SJSA1 (cell line): ENCODE results near the gene ETV6. TPM values are rescaled to one million over a fixed set of nuclear protein-coding genes. Genes with fewer than 3 reads are reported as not detected.
A peak's percentile ranks its signal among the peaks of the same experiment; 100 is the strongest.

Experiments used
- DNase-seq, 2 experiments: peaks; one replicate each; pipeline ENCODE4 v3.0.0-alpha.2; 2015 to 2020; ENCODE audit warnings: low spot score in 2 of 2, low read depth in 1 of 2
- H3K27ac ChIP-seq: fragments of 250-450 bp; sonication (Bioruptor Pico); 2 replicates; pipeline ENCODE4 v1.5.1; 2020; ENCODE audit warnings: mild to moderate bottlenecking, moderate library complexity
- H3K27me3 ChIP-seq: fragments of 250-450 bp; sonication (Bioruptor Pico); replicated peaks from 2 replicates; pipeline ENCODE4 v1.5.1; 2020; ENCODE audit warnings: mild to moderate bottlenecking, moderate library complexity
- H3K36me3 ChIP-seq: fragments of 250-450 bp; sonication (Bioruptor Pico); 2 replicates; pipeline ENCODE4 v1.5.1; 2020; ENCODE audit warnings: mild to moderate bottlenecking
- H3K4me1 ChIP-seq: fragments of 250-450 bp; sonication (Bioruptor Pico); replicated peaks from 2 replicates; pipeline ENCODE4 v1.6.1; 2021; ENCODE audit warnings: mild to moderate bottlenecking
- H3K4me3 ChIP-seq: fragments of 250-450 bp; sonication (Bioruptor Pico); 2 replicates; pipeline ENCODE4 v1.5.1; 2020; ENCODE audit warnings: mild to moderate bottlenecking
- H3K9me3 ChIP-seq: fragments of 250-450 bp; sonication (Bioruptor Pico); replicated peaks from 2 replicates; pipeline ENCODE4 v1.5.1; 2020; ENCODE audit warnings: mild to moderate bottlenecking
- total RNA-seq: library from RNA; depleted of rRNA; stranded (reverse); fragments of >200 nt; shearing (Covaris generic); gene quantifications from 2 replicates; pipeline ENCODE4 v1.2.3, GENCODE V29; 2014

ETV6 gene
- total RNA-seq, 1 experiment from 2014 or later, result 8.0 TPM

DNA sequence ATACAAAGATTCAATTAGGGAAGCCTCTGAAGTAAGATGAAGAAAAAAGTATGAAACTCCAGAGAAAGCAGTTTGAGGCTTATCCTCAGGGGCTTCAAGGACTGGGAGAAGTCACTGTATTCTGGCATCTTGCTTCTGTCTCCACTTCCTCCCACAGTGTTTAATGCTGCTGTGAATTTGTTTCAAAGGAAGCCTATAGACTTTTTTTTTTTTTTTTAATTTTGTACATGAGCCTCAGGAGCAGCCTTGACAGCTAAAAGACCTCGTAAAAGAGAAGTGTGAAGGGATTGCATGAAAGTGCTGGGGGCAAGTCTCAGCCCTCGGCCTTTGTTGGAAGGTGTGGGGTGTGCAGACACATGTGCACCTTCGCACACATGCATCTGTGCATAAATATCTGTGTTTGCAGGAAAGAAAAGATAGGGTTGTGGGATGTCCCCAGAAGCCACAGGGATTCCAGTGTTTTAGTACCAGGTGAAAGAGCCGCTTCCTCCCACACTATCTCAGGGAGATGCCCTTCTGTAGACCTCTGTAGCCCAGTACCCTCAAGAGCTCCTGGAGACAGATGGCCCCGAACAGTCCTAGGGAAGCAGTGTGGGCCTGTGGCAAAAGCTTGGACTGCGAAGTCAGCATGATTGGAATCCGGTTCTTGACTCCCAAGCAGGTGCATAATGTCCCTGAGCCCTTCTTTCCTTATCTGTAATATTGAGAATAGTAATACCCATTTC is 227.8 kb downstream of the ETV6 start:
- Histone ChIP-seq H3K4me1 (peaks cover 43% of the 10 kb centered on the region), H3K36me3 (peaks cover 12% of the 10 kb centered on the region; the same call in 1 of the 2 replicates), H3K9me3 (no peaks in the 10 kb centered on the region), H3K4me3 (no peak overlapping the region), H3K27ac (no peak overlapping the region), H3K27me3 (no peaks in the 10 kb centered on the region)
- DNase-seq, result no peak

DNA sequence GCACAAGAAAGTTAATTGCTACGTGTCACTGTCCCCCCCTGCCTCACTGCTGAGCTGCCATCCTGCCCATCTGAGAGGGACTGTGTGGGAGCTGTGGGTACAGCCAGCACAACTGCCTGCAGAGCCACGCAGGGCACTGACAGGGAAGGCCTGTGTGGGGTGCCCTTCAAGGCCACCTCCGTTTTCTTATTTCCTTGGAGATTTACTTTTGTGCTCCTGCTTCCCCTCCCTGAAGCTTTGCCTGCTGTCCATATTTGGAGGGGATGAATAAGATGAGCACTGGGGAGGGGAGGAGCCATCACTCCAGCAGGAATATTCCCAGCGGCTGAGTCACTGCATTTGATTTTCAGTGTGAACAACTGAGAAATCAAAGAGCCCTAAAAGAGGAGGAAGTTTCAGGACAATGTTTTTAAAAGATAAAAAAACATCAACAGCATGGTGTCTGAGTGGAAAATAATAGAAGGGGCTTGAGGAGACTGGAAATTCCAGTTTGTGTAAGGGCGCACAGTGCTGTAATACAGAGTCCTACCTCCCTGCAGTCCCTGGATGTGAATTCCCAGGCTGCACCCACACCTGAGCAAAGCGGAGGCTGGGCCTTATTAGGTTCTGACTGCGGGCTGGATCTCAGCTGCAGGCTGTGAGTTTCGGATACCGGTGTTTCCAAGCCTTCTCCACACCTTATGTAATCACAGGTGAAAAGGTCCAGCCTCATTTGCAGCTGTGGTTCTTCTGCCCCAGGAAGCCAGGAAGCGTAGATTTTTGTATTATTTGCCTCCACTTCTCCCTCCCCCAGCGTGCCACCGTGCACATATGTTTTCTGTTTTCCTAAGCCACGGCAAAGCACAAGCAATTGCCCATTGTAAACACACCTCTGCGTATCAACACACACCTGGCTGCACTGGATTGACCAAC is 228.7 kb downstream of the ETV6 start:
- Histone ChIP-seq H3K27me3 (no peaks in the 10 kb centered on the region), H3K4me1 (peaks cover 45% of the 10 kb centered on the region), H3K9me3 (no peaks in the 10 kb centered on the region), H3K4me3 (no peak overlapping the region), H3K36me3 (0 out of 2 replicates have a peak, but pooled peaks cover 12% of the 10 kb centered on the region), H3K27ac (peak overlapping the region; percentile 15)
- peak; percentile 76 to 78 for DNase-seq

GRCh38 chr12:11879306-11879705 is 229.8 kb downstream of the ETV6 start:
- Histone ChIP-seq H3K9me3 (no peaks in the 10 kb centered on the region), H3K27ac (peak overlapping the region; percentile 18), H3K27me3 (no peaks in the 10 kb centered on the region), H3K36me3 (peaks cover 16% of the 10 kb centered on the region; the same call in 1 of the 2 replicates), H3K4me3 (no peak overlapping the region), H3K4me1 (peaks cover 51% of the 10 kb centered on the region)
- peak in 1 of 2 experiments; percentile 55 for DNase-seq

DNA sequence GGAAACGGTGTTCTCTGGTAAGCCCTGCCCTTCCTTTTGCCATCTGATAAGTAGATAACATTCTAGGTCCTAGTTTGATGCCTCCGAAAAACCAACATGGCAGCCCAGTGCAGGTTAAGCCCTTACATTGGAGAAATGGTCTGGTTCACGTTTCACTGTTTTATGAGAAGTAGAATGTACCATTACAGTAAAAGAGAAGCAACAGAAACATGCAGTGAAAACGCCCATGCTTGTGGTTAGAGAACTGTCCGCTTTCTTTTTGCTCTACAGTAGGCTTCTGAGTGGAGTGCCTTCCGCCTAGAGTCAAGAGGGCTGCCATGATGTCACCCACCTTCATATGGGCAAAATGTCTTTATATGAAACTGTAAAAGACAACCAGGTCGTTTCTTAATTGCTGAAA is 230.9 kb downstream of the ETV6 start:
- Histone ChIP-seq H3K9me3 (no peaks in the 10 kb centered on the region), H3K27ac (no peak overlapping the region), H3K4me1 (peaks cover 62% of the 10 kb centered on the region), H3K27me3 (no peaks in the 10 kb centered on the region), H3K4me3 (no peak overlapping the region), H3K36me3 (peaks cover 16% of the 10 kb centered on the region; the same call in 1 of the 2 replicates)
- no peak for DNase-seq

- Histone ChIP-seq H3K27ac (no peak overlapping the region), H3K36me3 (peaks cover 22% of the 10 kb centered on the region), H3K9me3 (no peaks in the 10 kb centered on the region), H3K27me3 (no peaks in the 10 kb centered on the region), H3K4me3 (no peak overlapping the region), H3K4me1 (peaks cover 67% of the 10 kb centered on the region)
- no peak for DNase-seq
Observed at GRCh38 chr12:11881835-11882234, 232.4 kb downstream of the ETV6 start.

DNA sequence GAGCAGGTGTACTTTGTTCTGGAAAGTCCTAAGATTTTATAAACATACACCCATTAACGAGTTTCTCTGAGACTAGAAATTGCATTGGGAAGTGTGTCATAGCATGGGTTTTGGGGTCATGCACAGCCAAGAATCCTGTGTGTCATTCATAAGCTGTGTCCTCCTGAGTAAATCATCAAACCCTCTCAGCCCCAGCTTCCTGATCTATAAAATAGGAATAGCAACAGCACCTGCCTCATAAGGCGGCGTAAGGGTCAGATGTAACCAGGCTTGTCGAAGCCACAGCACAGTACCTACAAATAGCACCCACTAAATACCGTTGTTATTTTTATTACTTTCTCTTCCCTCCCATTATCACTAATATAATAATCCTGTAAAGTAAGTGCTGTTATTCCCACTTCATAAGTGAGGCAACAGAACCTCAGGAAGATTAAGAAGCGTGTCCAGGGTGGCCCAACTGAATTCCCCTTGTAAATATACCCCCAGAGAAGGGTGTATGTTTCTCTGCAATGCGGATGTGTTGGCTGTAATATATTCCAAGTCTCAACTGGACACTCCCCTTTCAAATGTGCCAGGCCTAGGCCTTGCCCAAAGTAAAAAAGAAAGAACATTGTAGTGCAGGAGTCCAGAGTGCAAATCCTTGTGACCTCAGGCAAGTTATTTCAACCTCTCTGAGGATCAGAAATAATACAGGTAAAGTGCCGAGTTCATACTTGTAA is 233.0 kb downstream of the ETV6 start:
- no peak overlapping the region for H3K4me3 ChIP-seq
- no peak overlapping the region for H3K27ac ChIP-seq
- H3K9me3 ChIP-seq, result no peaks in the 10 kb centered on the region
- DNase-seq, result no peak
- H3K36me3 ChIP-seq, result peaks cover 28% of the 10 kb centered on the region
- peaks cover 64% of the 10 kb centered on the region for H3K4me1 ChIP-seq
- no peaks in the 10 kb centered on the region for H3K27me3 ChIP-seq

DNA sequence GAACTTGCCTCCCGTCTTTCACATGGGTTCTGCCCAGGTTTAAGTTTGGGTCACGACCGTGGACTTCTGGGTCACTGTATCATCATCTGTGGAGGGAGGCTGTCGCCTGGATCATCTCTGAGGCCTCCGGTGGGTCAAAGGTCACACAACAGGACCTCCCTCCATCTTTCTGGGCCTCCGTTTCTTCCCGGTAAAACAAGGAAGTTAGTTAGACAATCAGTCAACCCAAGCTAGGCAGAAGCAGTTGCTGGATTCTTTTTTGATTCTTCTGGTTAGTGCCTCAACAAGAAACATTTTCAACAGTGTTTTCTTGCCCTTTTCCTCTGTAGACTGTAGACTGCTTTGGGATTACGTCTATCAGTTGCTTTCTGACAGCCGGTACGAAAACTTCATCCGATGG is 234.6 kb downstream of the ETV6 start:
- no peaks in the 10 kb centered on the region for H3K9me3 ChIP-seq
- H3K4me1 ChIP-seq, result peaks cover 47% of the 10 kb centered on the region
- H3K27me3 ChIP-seq, result no peaks in the 10 kb centered on the region
- no peak overlapping the region; the same call in 1 of the 2 replicates for H3K27ac ChIP-seq
- H3K36me3 ChIP-seq, result peaks cover 28% of the 10 kb centered on the region
- no peak overlapping the region for H3K4me3 ChIP-seq
- DNase-seq, result no peak

DNA sequence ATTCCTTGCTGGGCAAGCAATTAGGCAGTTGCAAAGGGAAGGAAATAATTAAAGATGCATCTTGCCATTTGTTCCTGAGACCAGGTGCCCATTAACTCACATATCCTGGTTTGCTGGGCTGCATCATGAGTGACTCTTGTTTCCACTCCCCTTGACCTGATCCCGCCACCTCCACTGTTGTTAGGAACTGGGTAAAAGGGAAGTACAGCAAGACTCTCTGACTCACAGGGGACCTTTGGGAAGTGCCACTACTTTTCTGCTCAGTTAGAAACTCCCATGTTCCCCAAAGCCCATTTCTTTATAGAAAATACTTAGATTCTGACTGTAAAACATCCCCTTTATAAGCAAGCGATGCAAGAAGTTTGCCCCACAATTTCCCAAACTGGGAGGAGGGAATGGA is 235.2 kb downstream of the ETV6 start:
- H3K4me1 ChIP-seq, result peaks cover 41% of the 10 kb centered on the region

GRCh38 chr12:11885261-11886038 is 236.0 kb downstream of the ETV6 start:
- Histone ChIP-seq H3K27ac (peak overlapping the region; percentile 64), H3K4me3 (no peak overlapping the region), H3K9me3 (no peaks in the 10 kb centered on the region), H3K4me1 (peaks cover 40% of the 10 kb centered on the region), H3K27me3 (no peaks in the 10 kb centered on the region), H3K36me3 (peaks cover 30% of the 10 kb centered on the region)
- DNase-seq, result peak; percentile 76 to 77

More for the DNA sequence above, 235.2 kb downstream of the ETV6 start:
- DNase-seq, result no peak
- Histone ChIP-seq H3K27ac (peak overlapping the region; percentile 64), H3K9me3 (no peaks in the 10 kb centered on the region), H3K36me3 (peaks cover 33% of the 10 kb centered on the region), H3K27me3 (no peaks in the 10 kb centered on the region), H3K4me3 (no peak overlapping the region)

DNA sequence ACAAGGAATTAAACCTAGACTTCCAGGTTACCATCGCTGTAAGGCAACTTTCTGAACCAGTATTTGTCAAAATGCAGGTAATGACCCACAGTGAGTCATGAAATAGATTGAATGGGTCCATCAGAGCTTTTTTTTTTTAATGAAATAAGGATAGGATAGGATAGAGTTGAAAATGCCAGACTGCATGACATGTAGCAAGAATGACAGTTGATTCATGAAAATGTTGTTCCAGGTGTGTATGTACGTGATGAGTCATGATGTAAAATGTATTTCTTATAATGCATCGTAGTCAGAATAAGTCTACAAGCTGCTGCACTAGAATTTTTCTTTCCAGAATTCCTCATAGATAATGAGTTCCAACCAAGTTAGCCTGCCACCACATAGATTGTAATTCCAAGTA is 236.9 kb downstream of the ETV6 start:
- Histone ChIP-seq H3K36me3 (peaks cover 31% of the 10 kb centered on the region), H3K9me3 (no peaks in the 10 kb centered on the region), H3K4me3 (no peak overlapping the region), H3K4me1 (peaks cover 40% of the 10 kb centered on the region), H3K27me3 (no peaks in the 10 kb centered on the region), H3K27ac (no peak overlapping the region)
- no peak for DNase-seq

GRCh38 chr12:11888029-11888428 is 238.6 kb downstream of the ETV6 start:
- Histone ChIP-seq H3K27me3 (no peaks in the 10 kb centered on the region), H3K27ac (no peak overlapping the region), H3K36me3 (peaks cover 41% of the 10 kb centered on the region), H3K4me3 (no peak overlapping the region), H3K4me1 (peaks cover 31% of the 10 kb centered on the region), H3K9me3 (no peaks in the 10 kb centered on the region)
- DNase-seq, result no peak

DNA sequence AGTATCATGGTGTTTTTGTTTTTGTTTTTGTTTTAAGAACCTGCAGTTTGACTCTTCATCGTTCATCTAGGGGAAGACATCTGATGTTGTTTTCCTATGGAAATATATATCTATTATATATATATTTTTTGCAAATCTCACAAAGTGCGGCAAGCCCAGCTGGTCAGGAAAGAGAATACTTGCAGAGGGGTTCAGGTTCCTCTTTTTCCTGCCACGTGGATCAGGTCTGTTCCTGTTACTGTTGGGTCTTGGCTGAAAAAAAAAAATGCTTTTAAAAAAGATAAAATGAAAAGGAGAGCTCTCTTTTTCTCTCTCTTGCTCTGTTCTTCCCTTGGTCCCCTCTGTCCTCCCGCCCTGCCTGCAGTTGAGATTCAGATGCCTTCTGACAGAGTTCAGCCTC is 241.9 kb downstream of the ETV6 start:
- Histone ChIP-seq H3K27me3 (no peaks in the 10 kb centered on the region), H3K4me1 (peaks cover 4% of the 10 kb centered on the region), H3K9me3 (no peaks in the 10 kb centered on the region), H3K4me3 (no peak overlapping the region), H3K27ac (no peak overlapping the region), H3K36me3 (peaks cover 37% of the 10 kb centered on the region)
- DNase-seq, result no peak
